ENCODE results near the gene GRIK2.

Gene GRIK2

DNA sequence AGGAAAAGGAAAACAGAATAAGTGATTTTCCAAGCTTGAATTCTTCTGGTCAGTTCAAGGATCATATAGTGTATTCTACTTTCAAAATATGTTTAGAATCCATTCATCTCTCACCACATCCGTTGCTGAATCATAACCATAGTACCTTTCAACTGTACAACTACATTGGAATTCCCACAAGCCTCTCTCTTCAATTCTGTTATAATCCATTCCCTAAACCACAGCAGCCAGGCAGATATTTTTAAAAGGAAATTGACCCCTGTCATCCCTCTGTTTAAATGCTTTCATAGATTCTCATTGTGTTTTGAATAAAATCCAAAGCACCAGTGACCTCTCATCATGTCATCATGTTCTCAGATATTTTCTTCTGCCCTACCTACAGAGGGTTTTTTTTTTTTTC lies 412.7 kb downstream of the GRIK2 start:
- no peak for DNase-seq

DNA sequence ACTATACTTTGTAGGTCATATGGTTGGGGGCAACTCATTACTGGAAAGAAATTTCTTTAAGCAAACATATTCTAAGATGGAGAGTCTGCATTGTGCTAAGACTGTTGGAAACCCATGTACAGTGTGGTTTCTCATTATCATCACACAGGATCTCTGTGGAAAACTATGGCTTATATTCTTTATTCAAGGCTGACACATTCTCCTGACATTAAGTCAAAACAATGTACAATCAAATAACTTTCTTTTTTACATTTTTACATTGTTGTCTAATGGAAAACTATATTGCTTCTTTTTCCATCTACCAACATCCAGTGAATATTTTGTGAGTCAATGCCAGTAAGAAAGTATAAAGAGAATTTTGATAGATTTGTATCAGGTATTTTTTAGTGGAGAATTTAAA lies 417.6 kb downstream of the GRIK2 start:
- DNase-seq = no peak

DNA sequence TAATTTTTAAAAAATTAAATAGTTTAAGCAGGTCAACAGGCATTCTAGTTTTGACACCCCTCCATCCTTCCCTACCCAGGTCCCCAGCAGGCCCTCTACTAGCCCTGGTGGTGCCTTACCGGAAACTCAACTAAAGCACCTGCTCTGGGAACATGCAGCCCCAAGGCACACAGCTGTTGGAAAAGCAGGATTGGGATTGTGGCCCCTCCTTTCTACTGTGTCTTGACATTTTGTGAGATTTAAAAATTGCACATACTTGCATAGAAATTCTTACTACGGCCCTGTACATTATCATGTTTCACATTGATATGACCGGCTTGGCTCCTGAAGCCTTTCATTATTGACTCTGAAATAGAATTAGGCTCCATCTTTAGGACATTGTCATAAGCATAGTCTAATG lies 423.2 kb downstream of the GRIK2 start:
- DNase-seq = no peak

DNA sequence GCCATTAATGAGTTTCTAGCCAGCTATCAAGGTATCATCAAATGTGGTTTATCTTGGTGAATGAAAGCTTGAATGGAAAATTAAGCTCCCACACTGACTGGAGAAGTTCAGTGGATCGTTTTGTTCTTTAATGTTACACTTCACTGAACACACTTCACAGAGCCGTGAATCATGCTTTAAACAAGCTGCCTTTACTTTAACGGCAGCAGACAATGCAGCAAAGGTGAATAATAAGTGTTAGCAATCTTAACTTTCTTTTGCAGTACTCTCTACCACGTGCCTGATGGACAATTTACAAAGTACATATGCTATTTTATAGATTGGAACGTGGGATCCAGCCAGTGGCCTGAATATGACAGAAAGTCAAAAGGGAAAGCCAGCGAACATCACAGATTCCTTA lies 424.5 kb downstream of the GRIK2 start:
- DNase-seq = no peak

DNA sequence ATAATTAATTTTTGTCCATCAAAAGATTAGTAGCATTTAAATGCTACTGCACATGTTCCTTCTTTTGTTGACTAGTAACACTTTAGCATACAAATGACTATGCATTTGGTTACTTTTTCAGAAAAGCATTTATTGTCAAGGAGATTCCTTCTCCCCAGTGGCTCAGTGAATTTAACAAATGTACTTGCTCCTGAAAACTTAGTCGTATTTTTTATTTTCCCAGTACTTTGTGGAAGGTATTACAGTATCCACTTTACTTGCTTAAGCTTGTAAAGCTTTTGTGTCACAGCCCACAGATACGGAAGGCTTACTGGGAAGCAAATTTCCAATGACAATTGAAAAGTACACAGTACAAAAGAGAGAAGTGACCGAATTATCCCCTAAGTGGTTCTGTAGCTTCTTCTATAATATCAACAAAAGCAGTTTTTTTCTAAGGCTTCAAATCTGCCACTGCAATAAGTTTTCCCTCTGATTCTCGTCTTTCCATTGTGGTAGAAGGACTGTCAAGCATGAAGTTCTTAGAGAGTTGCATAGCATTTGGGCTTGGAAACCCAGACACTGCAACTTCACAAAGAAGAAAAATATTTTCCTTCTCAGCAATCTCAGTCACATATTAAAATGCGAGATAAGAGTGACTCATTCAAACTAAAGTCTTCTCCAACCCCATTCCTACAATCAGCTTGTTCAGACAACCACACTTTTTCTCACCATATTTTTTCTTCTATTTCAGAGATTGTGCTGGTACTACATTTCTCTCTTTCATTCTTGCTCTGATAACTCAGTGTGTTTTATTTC lies 431.2 kb downstream of the GRIK2 start:
- no peak for DNase-seq

DNA sequence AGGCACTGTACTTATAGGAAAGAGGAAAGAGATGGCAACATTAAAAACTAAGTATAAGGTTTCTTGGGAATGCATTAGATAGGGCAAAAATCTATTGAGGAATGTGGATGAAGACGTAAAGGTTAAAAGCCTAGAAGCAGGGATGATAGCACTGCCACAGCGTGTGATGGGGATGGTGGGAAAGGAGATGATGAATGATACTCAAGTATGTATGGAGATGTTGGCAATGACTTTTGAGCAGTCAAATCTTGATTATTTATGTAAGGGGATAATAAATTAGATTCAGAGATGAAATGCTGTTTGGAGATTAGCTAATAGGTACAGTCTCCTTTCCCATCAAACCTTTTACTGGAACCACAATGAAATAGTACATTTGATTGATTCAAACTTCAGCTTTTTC lies 432.8 kb downstream of the GRIK2 start:
- no peak for DNase-seq

DNA sequence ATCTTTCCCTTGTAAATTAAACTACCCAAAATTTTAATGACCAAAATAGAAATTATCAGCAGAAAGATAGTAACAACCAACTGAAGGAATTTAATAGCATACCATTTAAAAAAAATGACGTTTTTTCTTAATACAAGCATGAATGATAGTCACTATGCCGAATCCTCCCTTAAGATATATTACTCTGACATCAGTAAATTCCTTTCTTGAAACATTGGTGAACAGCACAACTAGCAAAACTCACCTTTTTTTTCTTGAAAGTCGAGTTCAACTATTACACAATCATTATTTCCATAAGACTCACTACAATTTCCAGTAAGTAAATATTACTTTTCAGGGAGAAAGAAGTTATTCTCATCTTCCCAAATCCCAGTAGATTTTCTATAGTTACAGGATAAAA lies 433.2 kb downstream of the GRIK2 start:
- no peak for DNase-seq

DNA sequence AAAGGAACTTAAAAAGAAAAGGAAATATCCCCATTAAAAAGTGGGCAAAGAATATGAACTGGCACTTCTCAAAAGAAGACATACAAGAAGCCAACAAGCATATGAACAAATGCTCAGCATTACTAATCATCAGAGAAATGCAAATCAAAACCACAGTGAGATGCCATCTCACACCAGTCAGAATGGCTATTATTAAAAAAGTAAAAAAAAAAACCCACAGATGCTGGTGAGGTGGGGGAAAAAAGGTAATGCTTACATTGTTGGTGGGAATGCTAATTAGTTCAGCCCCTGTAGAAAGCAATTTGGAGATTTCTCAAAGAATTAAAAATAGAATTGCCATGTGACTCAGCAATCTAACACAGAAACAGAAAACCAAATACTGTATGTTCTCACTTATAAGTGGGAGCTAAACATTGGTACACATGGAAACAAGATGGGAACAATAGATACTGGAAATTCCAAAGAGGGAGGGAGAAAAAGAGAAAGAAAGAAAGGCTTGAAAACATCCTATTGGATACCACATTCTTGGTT lies 437.1 kb downstream of the GRIK2 start:
- DNase-seq = no peak

DNA sequence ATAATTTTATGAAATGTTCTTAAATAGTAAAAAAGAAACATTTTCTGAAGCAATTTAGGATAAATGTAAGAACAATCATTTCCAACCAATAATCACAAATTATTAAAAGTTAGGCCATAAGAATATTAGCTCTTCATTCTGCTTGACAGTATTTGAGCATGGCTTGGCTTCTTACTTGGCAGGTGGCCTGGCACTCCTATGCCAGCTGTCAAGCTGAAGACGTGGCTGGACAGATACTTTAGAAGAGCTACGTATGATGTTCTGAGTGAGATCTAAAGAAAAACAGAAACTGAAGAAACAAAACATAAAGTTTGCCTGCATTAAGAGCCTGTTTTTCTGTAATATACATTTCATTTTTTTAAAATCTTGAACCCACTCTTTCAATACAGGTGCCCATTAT lies 438.9 kb downstream of the GRIK2 start:
- DNase-seq = no peak

DNA sequence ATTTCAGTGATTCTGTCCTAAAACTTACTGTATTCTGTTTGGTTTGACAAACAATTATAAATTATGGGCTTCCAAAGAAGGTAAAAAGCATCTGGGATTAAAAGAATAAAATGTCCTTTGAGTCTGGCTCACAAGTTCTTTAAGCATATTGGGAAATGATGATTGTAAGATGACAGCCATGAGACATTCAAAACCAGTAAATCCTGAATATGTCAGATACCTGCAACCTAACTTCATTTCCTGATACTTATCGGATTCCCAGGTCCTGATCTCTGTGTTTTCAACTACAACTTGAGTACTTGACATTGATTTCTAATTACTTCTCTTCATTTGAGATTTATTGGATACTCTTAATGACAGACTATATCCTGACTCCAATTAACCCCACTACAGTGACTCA lies 446.6 kb downstream of the GRIK2 start:
- DNase-seq = no peak

DNA sequence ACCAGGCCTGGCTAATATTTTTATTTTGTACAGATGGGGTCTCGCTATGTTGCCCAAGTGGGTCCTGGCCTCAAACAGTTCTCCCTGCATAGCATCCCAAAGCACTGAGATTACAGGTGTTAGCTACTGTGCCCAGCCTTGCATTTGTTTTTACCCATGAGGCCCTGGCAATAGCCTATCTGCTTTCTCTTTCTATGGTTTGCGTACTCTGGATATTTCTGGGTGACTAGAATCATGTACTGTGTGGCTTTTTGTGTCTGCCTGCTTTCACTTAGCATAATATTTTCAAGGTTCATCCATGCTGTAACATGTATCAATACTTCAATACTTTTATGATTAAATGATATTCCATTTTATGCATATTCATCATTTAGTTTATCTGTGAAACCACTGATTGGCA lies 451.7 kb downstream of the GRIK2 start:
- no peak for DNase-seq

DNA sequence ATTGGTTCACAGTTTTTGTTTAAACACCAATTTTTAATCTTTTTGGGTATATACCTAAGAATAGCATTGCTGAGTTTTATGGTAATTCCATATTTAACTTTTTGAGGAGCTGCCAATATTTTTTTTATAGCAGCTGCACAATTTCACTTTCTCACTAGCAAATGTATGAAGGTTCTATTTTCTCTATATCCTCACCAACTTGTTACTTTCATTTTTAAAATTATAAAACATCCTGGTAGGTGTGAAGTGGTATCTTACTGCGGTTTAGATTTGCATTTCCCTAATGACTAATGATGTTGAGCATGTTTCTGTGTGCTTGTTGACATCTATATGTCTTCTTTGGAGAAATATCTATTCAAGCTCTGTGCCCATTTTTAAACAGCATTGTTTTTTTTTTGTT lies 452.1 kb downstream of the GRIK2 start:
- no peak for DNase-seq

DNA sequence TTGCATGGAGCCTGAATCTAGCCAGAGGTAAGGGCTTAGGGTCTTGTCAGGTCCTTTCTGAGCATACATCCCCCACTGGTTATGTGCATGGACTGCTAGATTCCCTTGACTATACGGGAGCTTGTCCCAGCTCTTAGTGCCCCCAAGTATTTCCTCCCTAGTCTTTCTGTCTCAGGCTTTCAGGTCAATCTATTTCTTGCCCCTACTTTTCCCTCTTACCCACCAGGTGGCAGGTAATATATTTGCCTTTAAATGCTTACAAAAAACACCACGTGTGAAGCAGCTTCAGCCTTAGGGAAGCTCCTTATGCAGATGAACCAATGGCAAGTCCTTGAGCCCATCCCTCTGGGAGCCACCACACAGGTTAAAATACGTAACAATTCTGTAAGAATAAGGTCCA lies 454.2 kb downstream of the GRIK2 start:
- no peak for DNase-seq

DNA sequence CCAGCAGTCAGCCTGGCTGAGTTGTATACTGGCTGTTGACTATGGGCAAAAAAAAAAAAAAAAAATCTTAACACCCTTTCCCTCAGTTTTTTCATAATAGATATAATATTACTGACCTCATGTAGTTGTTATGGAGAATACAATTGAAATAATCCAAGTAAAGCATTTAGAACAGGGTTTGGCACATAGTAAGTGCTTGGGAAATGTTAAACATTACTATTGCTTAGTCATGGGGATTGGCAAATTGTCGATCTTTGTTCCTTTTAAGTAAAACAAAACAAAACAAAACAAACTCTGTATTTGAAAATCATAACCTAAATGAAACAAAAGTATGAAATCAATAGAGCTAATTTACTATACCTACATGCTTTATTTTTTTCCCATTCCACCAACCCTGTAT lies 458.4 kb downstream of the GRIK2 start:
- no peak for DNase-seq

DNA sequence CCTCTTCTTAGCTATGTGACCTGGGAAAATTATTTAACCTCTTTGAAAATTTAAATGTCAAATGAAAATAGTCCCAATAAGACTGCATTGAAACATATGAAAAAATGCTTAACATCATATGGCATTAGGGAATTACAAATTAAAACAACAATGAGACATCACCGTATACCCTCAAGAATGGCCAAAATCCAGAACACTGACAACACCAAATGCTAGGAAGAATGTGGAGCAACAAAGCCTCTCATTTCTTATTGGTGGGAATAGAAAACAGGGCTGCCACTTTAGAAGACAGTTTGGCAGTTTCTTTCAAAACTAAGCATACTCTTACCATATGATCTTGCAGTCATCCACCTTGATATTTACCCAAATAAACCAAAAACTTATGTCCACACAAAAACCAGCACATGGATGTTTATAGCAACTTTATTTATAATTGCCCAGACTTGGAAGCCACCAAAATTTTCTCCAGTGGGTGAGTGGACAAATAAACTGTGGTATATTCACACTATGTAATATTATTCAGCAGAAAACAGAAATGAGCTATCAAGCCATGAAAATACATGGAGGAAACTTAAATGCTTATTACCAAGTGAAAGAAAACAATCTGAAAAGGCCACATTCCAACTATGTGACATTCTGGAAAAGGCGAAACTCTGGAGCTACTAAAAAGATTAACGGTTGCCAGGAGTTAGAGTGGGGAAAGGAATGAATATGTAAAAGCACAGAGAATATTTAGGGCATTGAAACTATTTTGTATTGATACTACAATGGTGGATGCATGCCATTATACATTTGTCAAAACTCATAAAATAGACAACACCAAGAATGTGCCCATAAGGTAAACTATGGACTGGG lies 459.9 kb downstream of the GRIK2 start:
- DNase-seq = no peak

DNA sequence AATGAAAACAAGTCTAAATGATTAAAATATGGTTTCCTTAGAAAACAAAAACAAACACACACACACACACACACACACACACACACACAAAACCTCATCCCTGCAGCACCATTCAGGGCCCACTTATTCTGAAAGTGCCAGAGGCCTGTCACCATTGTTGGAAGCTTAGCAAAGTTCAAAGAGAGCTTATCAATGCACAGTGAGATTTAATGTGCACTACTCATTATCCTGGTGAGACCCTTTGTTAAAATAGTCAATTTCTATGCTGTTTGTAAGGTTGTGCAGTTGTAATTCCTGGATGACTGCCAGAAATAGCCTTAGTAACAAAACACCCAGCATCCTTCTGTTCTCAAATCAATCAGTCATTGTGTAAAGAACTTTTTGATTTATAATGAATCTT lies 482.9 kb downstream of the GRIK2 start:
- DNase-seq = no peak

DNA sequence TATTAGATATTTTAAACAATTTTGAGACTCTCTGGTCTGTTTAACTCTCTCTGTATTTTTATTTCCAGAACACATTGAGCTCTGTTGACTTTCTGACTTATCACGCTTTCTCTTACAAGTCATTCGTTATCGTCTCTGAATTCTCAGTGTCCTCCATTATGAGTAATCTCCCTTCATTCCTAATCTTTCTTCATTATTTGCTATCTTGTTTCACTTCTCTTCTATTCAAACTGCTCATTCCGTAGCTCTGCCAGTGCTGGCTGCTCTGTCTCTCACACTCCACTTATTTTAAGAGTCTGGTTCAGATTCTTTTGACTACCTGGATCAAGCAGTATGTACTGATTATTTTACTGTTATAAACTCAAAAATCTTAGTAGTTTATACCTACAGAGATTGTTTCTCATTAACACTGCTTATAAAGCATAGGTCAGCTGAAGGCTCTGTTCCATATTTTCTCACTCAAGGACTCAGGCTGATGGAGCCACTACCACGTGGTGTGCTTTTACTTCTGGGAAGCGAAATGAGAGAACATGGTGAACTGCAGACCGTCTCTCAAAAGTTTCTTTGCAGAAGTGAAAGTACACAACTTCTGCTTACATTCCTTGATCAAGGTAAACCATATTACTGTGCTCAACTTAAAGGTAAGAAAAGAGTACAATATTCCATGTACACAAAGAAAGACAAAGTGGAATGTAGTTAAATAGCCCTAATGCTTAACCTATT lies 485.2 kb downstream of the GRIK2 start:
- no peak for DNase-seq

DNA sequence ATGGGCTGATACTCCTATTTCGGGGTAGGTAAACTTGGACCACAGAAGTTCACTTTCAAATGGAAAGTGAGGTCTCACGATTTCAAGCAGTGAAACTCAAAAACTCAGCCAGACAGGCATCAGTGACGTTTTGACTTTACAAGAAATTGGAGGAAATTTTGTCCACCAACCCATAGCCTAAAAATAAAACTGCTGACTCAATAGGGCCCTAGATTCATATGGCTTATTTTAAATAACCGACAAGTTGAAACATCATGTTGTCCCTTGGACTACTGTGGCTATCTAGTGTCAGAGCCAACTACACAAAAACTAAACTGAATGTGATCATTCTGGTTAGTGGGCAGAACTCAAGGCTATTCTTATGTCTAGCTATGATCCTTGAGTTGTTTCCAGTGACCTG lies 486.3 kb downstream of the GRIK2 start:
- DNase-seq = no peak

DNA sequence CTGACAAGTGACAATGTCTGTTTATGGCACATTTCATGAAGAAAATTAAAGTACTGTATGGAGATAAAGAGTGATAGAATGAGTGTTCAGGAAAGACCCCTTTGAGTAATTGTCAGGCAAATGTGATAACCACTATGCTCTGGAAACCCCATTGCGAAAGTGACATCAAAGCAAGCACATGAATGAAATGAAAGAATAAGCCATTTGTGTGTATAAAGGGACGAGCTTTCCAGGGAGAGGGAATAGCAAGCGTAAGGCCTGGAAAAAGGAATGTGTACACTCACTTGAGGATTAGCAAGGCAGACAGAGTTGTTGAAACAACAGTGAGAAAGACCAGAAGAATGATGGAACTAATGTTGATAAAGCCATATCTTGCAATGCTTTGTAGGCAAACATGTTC lies 490.0 kb downstream of the GRIK2 start:
- DNase-seq = no peak

DNA sequence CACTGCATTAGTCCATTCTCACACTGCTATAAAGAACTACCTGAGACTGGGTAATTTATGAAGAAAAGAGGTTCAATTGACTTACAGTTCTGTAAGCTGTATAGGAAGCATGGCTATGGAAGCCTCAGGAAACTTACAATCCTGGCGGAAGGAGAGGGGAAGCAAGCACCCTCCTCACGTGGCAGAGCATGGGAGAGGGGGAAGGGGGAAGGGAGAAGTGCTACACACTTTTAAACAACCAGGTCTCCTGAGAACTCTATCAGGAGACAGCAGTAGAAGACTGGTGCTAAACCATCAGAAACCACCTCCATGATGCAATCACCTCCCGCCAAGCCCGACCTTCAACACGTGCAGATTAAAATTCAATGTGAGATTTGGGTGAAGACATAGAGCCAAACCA lies 494.0 kb downstream of the GRIK2 start:
- DNase-seq = no peak

DNA sequence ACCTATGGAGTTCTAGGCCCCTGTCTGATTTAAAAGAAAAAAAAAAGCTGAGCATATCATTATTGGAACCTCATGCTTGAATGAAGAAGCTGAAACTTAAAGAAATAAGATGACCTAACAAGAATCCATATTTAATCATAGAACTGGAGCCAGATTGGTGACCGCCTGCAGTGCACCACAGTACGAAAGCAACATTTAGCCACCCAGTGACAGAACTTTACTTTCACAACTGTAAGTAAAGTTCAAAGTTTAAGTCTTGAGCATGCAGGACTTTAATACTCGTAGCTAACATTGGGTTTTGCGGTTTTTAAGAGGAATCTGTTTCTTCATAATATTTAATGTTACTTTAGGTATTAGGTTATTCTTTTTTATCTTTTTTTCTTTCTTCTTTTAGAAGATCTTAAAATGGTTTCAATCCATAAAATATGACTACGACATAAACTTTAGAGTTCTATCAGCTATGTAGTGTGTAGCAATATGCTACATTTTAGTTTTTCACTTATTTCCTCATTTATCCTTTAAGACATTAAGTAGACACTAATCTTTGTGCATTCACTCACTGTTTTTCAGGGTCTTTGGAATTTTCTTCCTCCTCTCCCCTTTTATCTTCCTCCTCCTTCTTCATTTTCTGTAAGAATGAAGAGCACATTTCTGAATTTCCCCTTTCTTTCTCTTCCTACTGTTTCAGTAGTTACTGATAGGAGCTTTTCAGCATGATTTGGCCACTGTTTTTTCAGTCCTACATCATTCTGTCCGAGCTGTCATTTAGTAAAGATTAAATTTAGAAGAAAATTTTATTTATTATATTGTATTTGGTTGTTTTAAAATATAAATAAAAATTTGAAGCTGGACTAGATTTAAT lies 514.1 kb downstream of the GRIK2 start:
- DNase-seq = no peak

DNA sequence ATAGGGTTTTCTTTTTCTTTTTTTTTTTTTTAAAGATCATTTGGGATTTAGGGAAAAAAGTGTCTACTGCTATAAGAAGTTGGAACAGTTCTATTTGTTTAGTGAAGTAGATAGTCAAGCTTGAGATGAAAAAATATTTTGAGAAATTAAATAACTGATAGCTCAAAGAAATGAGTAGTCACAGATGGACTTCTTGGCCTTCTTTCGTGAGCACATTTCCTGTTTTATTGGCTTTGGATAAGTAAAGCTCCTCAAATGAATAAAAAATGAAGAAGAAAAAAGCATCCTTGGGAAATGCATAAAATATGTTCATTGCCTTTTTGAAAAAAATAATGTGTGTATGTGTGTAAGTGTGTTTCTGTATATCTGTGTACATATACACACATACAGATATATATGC lies 515.9 kb downstream of the GRIK2 start:
- DNase-seq = no peak
